Activated CD4-positive, CD25-positive, alpha-beta regulatory T cell (primary cell): ENCODE results near the gene CPT2.

Experiments
- DNase-seq, 4 experiments: peaks; one replicate each; lab custom pipeline; 2025; lab: John Stamatoyannopoulos, UW

The CPT2 gene

DNA sequence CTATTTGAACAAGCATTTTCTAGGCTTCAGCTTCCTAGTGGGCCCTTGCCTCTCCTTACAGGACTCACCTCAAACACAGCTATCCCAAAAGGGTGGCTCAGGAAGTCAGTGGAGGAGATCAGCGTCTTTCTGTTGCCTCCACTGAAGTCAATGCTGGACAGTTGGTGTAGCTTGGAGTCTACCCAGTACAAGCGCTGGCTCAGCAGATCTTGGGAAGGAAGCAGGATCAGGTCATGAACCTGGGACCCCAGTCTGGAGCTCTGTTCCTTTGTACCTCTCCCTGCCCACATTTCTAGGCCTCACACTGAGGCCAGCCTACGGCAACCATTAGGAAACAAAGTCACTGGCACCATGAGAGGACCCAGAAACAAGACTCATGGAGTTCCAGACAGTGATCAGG, 65.4 kb downstream of the CPT2 start:
- DNase-seq, result no peak
